ENCODE data around the gene HEATR5A. TPM values are rescaled to one million over a fixed set of nuclear protein-coding genes. Genes with fewer than 3 reads are reported as not detected.

HEATR5A gene
- total and polyA plus RNA-seq, 10 of the 15 experiments (the other 5 are each of a cell fraction or from before 2014, with no cell fraction given): 5.1 to 37.1 (median 13.8) TPM

GRCh38 chr14:31326111-31326510 is 94.2 kb downstream of the HEATR5A start:
- H3K36me3 ChIP-seq (ENCODE audit: control insufficient read depth in 2 of 2, insufficient read depth in 2 of 2, low read length in 1 of 2): no peaks in the 10 kb centered on the region
- POLR2A ChIA-PET: no interaction called here
- H3K27me3 ChIP-seq (replicated peaks in 1 of 2; ENCODE audit: control insufficient read depth in 2 of 2, insufficient read depth in 2 of 2, low read length in 1 of 2): no peaks in the 10 kb centered on the region
- RAD21 ChIA-PET (ENCODE audit: unreplicated experiment): interaction anchor here (0.9 to 1.3 kb wide), 3 partner anchors 64 to 118 kb away, joined by 3 to 5 read pairs (median 3); partner anchors contain the start of gene HECTD1
- in situ Hi-C loops (cut with MboI) (no loop called here), intact Hi-C loops (cut with micrococcal nuclease; ENCODE audit: unreplicated experiment) (no loop called here)
- H3K9me3 ChIP-seq (replicated peaks; ENCODE audit: control insufficient read depth, insufficient read depth, low read length): peaks cover 3% of the 10 kb centered on the region; the same call in 1 of the 3 replicates
- CTCF ChIA-PET: interaction anchor here (0.6 to 1.2 kb wide), 5 partner anchors 43 to 331 kb away, joined by 3 read pairs; partner anchors contain the start of gene HECTD1
- no peak overlapping the region for H3K9ac ChIP-seq (ENCODE audit: control insufficient read depth, insufficient read depth, low read length)
- no peak overlapping the region for H3K4me2 ChIP-seq (ENCODE audit: control insufficient read depth, insufficient read depth)
- no peaks in the 10 kb centered on the region for H3K4me1 ChIP-seq (ENCODE audit: control insufficient read depth, insufficient read depth, low read length)
- H3K79me2 ChIP-seq (ENCODE audit: control insufficient read depth, insufficient read depth, low read length): no peaks in the 10 kb centered on the region
- TF ChIP-seq SIN3A (IDR thresholded peaks at IDR 0.05; ENCODE audit: low read depth, low read length): no peak
- TF ChIP-seq SMC3 (IDR thresholded peaks at IDR 0.05; ENCODE audit: borderline replicate concordance, low read length): peak; percentile 26; the same call in 1 of the 2 replicates
- no peak for TF ChIP-seq MTA3 (IDR thresholded peaks at IDR 0.05; ENCODE audit: borderline replicate concordance, low read length)
- peak; percentile 31; the same call in 1 of the 2 replicates for TF ChIP-seq RAD21 (IDR thresholded peaks at IDR 0.05; ENCODE audit: insufficient read depth, low read depth, low read length)
- peak in 2 of 3 experiments; percentile 5 to 42; a peak in 1 of 6 replicates for TF ChIP-seq CTCF (IDR thresholded peaks at IDR 0.05 in 2 of 3, conservative IDR thresholded peaks at IDR 0.05 in 1 of 3; ENCODE audit: control insufficient read depth in 2 of 3, extremely low read depth in 1 of 3, insufficient read depth in 1 of 3, low read depth in 3 of 3, low read length in 3 of 3)
- no peak overlapping the region for H3K27ac ChIP-seq (ENCODE audit: control insufficient read depth, insufficient read depth)
- no peaks in the 10 kb centered on the region for H4K20me1 ChIP-seq (ENCODE audit: control insufficient read depth, insufficient read depth)
- SMC1A ChIA-PET (ENCODE audit: uncharacterized antibody, unreplicated experiment): interaction anchor here (0.6 to 1.1 kb wide), 5 partner anchors 10 to 153 kb away, joined by 3 to 5 read pairs (median 3); no protein-coding TSS in a partner anchor
- no peak overlapping the region for H2AFZ ChIP-seq (ENCODE audit: control insufficient read depth, low read depth, low read length)
- peak; percentile 35; the same call in 1 of the 3 replicates for ATAC-seq
- BruUV-seq (replicated peaks): no TSS peak
- DNase-seq (ENCODE audit: low read depth, low spot score): no peak
- no peak overlapping the region for H3K4me3 ChIP-seq
- FAIRE-seq: peak; percentile 35

- BruUV-seq (replicated peaks): no TSS peak
- in situ Hi-C loops (cut with MboI): no loop called here
- FAIRE-seq (no peak), ATAC-seq (no peak), DNase-seq (ENCODE audit: low read depth, low spot score) (no peak)
- Histone ChIP-seq H4K20me1 (ENCODE audit: control insufficient read depth, insufficient read depth) (no peaks in the 10 kb centered on the region), H3K79me2 (ENCODE audit: control insufficient read depth, insufficient read depth, low read length) (no peaks in the 10 kb centered on the region), H3K27me3 (replicated peaks in 1 of 2; ENCODE audit: control insufficient read depth in 2 of 2, insufficient read depth in 2 of 2, low read length in 1 of 2) (no peaks in the 10 kb centered on the region), H3K9me3 (replicated peaks; ENCODE audit: control insufficient read depth, insufficient read depth, low read length) (no peaks in the 10 kb centered on the region), H3K27ac (ENCODE audit: control insufficient read depth, insufficient read depth) (no peak overlapping the region), H3K9ac (ENCODE audit: control insufficient read depth, insufficient read depth, low read length) (no peak overlapping the region), H3K4me1 (ENCODE audit: control insufficient read depth, insufficient read depth, low read length) (no peaks in the 10 kb centered on the region), H2AFZ (ENCODE audit: control insufficient read depth, low read depth, low read length) (no peak overlapping the region), H3K36me3 (ENCODE audit: control insufficient read depth in 2 of 2, insufficient read depth in 2 of 2, low read length in 1 of 2) (no peaks in the 10 kb centered on the region), H3K4me2 (ENCODE audit: control insufficient read depth, insufficient read depth) (no peak overlapping the region), H3K4me3 (no peak overlapping the region)
- POLR2A ChIA-PET: no interaction called here
- SMC1A ChIA-PET (ENCODE audit: uncharacterized antibody, unreplicated experiment): interaction anchor here (1.1 to 1.2 kb wide), 3 partner anchors 9 to 13 kb away, joined by 3 read pairs; no protein-coding TSS in a partner anchor
- TF ChIP-seq RAD51 (IDR thresholded peaks at IDR 0.05) (no peak), CHD2 (IDR thresholded peaks at IDR 0.05; ENCODE audit: borderline replicate concordance, low read depth, low read length) (no peak)
- 92% methylated on average over 2 of the region's 2 CpGs for WGBS (ENCODE audit: insufficient coverage, insufficient replicate concordance, low lambda C conversion rate, missing lambda C conversion rate)
- intact Hi-C loops (cut with micrococcal nuclease; ENCODE audit: unreplicated experiment): no loop called here
- RAD21 ChIA-PET (ENCODE audit: unreplicated experiment): no interaction called here
- CTCF ChIA-PET: no interaction called here
These were observed 96.9 kb downstream of the HEATR5A start for GRCh38 chr14:31323419-31323818.
